GM19025 (cell line): ENCODE results near the gene EFCAB9.

Experiments
- ATAC-seq: cut with Tn5 transposase; IDR thresholded peaks from one replicate; pipeline ENCODE4 v1.9.1; 2021; ENCODE audit warnings: mild to moderate bottlenecking, low read depth, moderate library complexity; ENCODE audit not compliant: unreplicated experiment

EFCAB9 gene

DNA sequence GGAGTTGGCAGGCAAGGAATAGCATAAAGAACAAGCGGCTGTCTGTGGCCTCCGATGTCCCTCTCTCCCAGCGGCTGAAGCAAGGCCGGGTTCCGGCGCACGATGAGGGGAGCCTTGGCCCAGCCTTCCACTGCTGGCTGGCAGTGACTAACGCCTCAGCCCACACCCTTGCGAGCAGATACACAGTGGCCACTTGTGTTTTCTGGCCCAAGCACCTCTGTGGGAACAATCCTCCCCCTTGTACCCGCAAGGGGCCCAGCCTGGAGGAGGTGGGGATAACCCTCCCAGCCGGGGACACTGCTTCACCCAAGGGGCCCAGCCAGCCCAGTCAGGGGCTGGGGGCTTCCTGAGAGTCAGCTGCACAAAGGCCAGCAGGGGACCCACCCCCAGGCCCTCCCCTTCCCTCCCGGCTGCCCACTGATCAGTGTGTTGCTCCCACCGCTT lies 29.2 kb upstream of the EFCAB9 start:
- no peak for ATAC-seq

DNA sequence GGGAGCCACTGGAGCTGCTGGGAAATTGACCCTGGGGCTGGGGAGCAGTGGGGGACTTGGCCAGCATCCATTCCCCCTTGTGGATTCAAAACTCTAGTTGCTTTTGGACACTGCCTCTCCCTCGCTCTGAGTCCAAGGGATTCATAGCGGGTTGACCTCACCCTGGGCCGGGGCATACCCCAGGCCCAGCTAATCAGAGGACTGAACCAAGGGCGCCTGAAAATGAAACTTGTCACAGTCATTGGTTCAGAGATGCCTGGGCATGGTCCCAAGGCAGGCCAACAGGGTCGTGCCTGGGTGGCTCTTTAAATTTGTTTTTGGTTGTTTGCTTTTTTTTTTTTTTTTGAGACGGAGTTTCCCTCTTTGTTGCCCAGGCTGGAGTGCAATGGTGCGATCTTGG lies 28.5 kb upstream of the EFCAB9 start:
- peak; percentile 91 for ATAC-seq

DNA sequence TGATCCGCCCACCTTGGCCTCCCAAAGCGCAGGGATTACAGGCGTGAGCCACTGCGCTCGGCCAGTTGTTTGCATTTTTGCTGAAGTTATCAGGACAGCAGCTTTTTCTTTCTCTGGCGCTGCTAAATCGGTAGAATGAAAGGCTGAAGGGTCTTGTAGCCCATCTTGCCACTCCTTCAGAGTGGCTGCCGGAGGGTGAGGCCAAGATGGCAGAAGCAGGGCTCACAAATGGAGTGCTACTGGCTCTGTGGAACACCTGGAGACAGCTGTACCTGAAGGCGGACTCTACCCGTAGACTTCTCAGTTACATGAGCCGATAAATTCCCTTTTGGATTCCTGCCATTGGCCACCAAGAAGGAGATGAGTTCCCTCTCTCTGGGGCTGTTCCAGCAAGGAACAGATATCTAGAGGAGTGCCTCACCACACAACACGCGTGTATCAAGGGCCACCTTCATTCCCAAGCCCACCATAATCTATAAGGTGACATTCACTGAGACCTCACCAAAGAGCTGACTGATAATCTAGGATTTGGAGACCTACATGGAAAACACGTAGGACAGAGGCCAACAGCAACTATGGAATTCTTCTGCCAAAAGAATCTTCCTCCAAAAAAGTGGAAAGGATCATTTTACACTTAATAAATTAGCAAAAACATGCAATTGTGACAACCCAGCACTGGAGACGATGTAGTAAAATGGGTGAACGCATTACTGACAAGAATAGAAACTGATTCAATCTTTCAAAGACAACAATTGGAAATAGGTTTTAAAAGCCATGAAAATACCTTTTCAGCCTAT lies 27.7 kb upstream of the EFCAB9 start:
- no peak for ATAC-seq

DNA sequence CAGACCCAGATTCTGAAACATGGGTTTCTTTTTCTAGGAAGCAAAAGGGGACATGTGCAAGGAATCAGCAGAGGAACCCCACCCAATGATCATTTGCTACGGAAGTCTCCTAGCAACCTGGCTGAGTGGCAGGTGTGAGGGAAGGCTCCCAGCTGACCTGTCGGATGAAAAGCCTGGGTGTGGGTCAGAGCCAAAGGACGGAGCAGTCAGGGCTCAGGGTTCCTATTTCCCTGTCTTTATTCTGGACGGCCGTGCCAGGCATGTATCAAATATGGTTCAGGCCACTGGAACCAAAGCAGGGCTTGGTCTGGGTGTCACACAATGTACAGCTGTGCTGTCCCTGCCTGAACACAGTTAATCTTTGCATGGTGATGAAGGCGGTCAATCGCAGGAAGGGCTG lies 26.1 kb upstream of the EFCAB9 start:
- ATAC-seq: no peak

DNA sequence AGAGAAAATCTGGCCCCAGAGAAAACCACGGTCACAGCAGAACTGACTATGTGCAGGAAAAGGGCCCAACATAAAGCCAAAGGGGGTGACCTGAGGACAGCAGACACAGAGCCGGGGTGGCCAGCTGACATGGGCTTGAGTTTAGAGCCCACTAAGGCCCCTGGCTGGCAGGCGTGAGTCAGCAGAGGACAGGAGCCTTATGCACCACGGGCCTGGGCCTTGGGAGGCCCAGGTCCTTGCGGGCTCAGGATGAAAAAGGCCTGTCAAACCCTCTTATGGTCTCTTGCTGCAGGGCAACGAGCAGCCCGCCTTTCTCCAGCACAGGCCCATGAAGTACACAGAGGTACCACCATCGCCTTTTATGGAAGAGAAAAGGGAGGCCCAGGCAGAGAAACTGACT lies 25.7 kb upstream of the EFCAB9 start:
- no peak for ATAC-seq

DNA sequence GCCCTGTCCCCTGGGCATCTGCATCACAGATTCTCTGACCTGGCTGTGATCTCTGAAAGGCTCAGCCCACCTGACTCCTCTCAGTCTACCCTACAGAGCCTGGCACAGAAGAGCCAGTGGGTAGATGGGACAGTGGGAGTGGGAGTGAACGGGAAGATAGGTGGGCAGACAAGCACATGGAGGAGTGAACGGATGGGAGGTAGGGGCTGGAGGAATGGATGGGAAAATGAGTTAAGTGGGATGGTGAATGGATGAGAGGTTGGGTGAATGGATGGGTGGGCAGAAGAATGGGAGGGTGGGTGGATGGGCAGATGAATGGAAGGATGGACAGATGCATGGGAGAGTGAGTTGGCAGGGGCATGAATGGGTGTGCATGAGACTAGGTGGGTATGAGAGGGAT lies 24.8 kb upstream of the EFCAB9 start:
- ATAC-seq: no peak

DNA sequence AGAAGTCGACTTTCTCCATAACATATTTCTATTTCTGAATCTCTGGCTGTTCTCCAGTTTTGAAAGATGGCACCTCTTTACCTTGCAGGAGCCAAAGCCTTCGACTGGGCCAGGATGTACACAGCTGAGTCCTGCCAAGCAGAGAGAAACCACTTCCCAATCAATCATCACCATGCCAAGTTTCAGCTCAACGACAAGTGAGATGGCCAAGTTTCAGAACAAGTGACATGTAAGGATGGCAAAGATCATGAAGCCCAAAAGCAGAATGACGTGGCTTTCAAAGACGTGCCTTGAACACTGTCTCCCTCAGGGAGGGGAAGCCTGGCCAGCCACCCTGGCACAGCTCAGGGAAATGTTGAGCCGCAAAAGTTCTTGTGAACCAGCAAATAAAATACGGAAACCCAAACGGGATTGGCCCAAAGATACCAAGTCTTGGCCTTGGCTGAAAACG lies 23.7 kb upstream of the EFCAB9 start:
- no peak for ATAC-seq

DNA sequence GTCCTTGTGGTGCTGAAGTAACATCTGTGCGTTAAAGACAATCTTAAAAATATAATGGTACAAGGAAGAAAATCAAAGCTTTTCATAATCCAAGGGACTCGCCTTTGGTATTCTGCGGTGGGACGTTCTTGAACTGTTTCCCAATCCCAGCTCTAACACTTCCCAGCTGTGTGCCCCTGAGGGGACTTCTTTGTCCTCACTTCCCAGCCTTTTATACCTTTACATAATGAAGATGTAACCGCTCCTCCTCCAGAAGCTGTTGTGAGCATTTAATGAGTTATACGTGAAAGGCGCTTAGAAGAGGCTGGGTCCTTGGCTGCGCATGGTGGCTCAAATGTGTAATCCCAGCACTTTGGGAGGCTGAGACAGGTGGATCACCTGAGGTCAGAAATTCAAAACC lies 22.9 kb upstream of the EFCAB9 start:
- ATAC-seq: no peak

DNA sequence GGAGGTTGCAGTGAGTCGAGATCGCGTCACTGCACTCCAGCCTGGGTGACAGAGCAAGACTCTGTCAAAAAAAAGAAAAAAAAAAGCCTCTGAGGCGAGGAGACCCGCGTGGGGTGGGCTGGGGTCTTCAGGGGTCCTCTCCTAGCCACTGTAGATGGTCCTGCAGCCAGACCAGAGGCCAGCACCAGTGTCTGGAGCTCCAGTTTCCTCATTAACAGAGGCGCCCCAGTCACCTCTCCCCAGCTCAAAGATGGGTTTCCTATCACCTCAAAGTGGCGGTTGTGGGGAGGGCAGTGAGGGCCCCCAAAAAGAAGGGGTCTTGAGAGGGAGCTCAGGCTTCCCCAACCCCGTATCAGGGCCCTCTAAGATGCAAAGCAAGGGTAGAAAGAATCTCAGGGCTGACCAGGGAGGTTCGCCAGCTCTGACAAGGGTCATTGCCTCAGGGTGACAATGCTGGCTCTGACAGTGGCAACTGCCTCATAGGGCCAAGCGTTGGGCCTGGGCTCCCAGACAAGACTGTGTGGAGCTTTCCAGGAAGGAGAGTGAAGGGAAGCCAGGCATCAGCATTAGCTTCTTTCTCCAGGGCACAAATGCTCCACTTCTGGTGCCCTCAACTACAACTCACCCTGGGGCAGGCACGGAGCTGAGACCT lies 20.9 kb upstream of the EFCAB9 start:
- no peak for ATAC-seq

DNA sequence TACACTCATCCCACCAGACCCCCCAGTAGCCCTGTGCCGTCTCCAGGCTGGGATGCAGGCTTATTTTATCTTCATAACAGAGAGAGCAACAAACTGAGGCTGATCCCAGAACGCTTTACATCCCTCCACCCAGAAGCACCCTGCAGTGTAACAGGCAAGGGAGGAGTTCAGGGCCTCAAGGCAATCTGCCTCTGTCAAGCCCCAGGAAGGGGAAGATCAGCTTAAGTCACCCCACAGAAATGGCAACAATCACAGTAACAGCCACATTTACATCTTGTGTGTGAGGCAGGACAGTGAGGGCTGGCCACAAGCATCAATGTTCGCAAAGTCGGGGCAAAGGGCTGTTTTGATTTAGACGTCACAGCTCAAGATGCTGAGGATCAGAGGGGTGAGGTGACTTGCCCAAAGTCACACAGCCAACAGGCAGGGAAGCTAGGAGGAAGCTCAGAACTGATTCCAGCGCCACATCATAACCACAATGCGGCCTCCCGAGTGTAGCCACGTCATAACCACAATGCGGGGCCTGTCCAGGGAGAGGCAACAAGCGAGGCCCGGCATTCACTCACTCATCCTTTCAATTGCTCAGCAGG lies 20.3 kb upstream of the EFCAB9 start:
- no peak for ATAC-seq

DNA sequence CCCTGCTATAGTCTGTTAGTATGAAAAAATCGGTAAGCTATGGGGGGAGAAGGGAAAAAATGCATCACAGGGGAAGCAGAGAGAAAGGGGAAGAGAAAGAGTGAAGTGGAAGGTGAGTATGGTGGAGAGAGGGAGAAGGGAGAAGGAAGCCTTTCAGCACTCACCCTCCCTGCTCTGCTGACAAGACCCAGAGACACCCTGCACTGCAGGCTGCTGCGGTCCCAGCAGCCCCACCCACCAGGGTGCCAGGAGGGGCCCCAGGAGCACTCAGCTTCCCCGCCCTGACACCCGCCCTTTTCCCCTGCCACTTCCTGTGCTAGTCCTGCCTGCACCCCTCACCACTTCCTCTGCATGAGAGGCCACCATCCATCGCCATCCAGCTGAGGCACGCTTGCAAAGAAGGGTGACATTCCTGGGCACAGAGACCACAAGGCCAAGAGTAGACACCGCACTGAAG lies 18.7 kb upstream of the EFCAB9 start:
- ATAC-seq: peak; percentile 50

DNA sequence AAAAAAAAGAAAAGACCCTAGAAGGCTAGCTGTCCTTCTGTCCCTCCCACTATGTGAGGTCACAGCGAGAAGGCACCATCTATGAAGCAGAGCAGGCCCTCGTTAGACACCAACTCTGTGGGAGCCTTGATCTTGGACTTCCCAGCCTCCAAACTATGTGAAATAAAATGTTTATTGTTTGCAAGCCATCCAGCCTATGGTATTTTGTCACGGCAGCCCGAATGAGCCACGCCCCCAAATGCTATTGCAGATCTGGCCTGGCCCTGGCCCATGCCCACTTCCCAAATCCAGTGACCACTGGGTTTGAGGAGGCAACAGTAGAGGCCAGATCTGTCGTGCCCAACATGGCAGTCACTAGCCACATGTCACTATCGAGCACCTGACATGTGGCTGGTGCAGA lies 16.8 kb upstream of the EFCAB9 start:
- ATAC-seq: no peak

DNA sequence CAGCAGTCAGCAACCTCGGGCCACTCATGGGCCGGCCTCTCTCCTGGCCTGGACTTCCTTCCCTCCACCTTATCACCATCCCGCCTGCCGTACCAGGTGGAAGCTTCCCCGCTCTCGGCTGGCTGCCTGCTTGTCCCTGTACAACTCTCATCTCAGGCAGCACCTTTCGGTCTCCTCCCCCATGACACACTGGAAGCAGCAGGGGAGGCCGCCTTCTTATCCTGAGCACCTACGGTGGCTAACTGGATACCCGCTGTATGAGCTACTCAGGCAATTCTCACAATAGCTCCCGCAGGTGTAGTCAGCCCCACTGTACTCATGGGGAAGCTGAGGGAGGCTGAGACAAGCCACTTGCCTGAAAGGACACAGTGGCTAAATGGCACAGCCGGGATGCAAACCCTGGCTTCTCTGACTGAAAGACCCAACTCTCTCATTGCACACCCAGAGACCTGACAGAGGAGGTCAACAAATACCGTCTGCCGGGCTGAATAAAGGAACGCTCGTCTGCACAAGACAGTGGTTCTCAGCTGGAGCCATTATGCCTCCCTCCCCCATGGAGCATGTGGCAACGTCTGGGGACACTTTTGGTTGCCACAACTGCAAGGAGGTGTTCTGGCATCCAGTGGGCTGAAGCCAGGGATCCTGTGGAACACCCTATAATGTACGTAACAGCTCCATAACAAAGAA lies 15.5 kb upstream of the EFCAB9 start:
- no peak for ATAC-seq

DNA sequence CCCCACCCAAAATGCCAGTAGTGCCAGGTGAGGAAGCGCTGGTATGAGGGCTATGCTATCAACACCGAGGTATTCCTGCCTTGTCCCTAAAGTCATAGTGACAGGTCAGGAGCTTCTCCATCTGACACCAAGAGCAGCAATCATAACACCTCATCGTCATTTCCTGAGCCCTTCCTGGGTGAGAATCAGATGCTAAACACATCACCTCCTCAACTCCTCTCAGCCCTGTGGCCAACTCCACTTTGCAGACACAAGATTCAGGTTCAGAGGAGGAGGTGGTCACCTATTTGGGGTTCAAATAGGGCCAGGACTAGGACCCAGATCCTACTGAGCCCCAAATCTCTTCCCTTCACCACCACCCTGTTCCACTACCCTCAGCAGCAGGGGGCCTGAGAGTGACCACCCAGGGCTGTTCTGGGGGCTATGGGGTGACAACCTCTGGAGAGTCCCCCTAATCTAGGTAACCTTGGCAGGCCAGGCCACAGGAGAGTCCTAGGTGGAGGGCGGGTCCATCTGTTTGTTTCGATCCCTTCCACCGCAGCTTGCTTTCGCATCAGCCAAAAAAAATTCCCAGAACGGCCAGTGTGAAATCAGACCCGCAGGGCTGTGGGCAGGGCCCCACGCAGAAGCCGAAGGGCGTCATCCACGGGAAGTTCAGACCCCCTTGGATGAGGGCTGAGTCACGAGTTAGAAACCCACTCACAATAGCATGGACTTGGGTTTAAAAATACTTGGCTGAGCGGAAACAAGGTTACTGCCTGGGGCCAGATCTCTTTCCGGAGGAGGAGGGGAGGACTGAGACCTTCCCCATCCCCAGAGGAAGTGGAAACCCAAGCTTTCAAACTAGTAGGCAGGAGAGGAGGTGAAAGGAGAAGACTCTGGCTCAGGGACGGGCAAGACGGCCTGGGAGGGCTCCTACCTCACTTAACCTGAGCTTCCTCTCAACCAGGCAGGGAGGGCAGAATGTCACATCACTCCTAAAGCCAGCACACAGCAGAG lies 14.7 kb upstream of the EFCAB9 start:
- ATAC-seq: peak; percentile 34

DNA sequence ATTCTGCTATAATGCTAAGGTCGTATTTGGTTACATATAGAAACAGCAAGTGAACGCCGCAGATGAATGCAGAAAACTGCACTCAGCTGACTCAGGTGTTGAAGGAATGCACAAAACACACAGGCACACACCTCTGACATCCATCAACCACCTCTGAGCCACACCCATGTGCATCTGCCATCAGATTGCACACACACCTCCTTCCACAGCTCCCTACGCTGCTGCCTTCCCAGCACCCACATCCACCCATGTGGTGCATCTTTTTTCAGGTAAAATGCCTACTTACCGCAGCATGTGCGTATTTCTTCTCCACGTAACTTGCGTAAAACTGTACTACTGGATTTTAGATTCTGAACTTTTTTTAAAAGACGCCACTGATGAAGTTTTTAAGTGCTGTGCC lies 13.0 kb upstream of the EFCAB9 start:
- ATAC-seq: no peak

DNA sequence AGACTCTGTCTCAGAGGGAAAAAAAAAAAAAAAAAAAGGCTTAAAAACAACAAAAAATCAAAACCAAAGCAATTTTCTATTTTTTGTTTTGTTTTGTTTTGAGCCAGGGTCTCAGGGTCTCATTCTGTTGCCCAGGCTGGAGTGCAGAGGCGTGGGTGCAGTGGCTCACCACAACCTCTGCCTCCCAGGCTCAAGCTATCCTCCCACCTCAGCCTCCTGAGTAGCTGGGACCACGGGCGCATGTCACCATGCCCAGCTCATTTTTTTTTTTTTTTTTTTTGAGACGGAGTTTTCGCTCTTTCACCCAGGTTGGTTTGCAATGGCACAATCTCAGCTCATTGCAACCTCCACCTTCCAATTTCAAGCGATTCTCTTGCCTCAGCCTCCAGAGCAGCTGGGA lies 11.7 kb upstream of the EFCAB9 start:
- ATAC-seq: no peak

DNA sequence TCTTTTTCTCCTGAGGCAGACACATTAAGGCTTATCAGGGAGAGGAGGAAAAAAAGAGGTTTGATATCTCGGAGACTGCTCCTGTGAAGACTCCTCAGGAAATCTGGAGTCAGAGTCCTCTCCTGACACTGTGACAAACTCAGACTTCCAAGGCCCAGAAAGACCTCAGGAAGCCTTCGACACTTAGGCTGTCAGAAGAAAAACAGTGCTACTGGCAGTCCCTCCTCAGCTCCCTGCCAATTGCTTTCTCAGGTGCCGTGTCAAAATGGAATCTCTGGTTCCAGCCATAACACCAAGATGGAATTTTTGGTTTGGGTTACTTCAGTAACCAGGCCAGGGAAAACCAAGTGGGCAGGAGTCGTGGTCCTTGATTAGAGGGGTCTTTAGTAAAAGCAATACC lies 10.1 kb upstream of the EFCAB9 start:
- no peak for ATAC-seq

DNA sequence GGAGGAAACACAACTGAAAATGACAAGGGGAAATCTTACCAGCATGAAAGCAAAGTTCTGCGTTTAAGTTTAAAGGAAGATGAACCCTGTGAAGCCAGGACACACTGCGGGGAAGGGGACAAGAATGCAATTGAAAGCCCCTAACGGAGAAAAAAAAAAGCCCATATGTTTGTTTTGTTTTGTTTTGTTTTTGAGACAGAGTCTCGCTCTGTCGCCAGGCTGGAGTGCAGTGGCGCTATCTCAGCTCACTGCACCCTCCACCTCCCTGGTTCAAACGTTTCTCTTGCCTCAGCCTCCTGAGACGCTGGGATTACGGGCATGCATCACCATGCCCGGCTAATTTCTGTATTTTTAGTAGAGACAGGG lies 8.9 kb upstream of the EFCAB9 start:
- no peak for ATAC-seq

DNA sequence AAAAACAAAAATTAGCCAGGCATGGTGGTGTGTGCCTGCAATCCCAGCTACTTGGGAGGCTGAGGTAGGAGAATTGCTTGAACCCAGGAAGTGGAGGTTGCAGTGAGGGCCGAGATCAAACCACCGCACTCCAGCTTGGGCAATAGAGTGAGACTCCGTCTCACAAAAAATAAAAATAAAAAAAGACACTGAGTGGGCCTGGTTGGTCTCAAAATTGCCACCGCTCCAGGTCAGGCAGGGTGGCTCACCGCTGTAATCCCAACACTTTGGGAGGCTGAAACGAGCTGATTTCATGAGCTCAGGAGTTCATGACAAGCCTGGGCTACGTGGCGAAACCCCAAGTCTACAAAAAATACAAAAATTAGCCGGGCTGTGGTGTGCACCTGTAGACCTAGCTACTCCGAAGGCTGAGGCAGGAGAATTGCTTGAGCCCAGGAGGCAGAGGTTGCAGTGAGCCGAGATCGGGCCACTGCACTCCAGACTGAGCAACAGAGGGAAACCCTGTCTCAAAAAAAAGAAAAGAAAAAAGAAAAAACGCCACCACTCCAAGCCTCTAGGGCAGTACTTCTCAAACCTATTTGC lies 7.8 kb upstream of the EFCAB9 start:
- no peak for ATAC-seq
